Measurements from ENCODE around the gene IZUMO1.
A peak's percentile ranks its signal among the peaks of the same experiment; 100 is the strongest.

The IZUMO1 gene

DNA sequence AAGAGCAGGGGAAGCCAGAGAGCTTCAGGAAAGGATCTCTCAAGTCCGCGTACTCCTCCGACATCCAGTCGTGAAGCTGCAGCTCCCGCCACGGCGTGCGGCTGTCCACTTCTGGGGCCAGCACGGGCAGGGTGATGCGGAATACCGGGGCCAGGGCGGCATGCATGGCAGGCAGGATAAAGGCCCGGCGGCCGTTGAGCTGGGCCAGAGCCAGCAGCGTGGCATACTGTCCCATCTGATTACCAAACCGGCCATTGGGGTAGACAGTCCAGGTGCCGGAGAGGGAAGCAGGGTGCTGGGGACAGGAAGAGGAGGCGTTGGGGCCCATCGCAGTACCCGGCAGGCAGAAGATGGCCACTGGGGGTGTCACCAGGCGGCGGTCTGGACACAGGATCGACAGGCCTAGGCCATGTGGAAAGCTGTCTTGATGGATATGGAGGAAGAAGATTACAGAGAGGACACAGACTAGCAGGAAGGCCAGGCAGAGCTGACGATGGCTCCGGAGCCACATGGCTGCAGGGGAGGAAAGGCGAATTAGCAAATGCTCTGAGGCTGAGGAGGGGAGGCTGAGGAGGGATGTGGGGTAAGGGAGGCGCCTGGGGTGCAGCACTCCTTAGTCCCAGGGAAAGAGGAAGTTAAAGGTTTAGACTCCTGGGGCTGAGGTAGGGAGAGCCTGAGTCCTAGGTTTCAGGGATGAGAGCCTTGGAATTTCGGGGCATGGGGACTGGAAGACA, 4.2 kb upstream of the IZUMO1 start:
- no peak overlapping the region for H4K8ac ChIP-seq (ENCODE audit: low read length)
- no peak overlapping the region for H3K27ac ChIP-seq (ENCODE audit: low read length, poor library complexity, severe bottlenecking)
- H3K79me1 ChIP-seq (replicated peaks; ENCODE audit: low read length, poor library complexity, severe bottlenecking) = no peaks in the 10 kb centered on the region
- no peak overlapping the region for H3K4me2 ChIP-seq (ENCODE audit: low read length, poor library complexity, severe bottlenecking)
- H2AFZ ChIP-seq (ENCODE audit: low read depth, low read length) = no peak overlapping the region
- H3K9me3 ChIP-seq (ENCODE audit: control insufficient read depth, low read length) = no peaks in the 10 kb centered on the region
- H3K4me3 ChIP-seq (ENCODE audit: insufficient read depth in 1 of 2, low read depth in 1 of 2, low read length in 2 of 2) = no peak overlapping the region
- no peak overlapping the region for H3K9ac ChIP-seq (ENCODE audit: low read length)
- peaks cover 30 to 66% of the 10 kb centered on the region in 2 experiments for H3K27me3 ChIP-seq (ENCODE audit: control insufficient read depth in 1 of 2, insufficient read depth in 1 of 2, low read length in 2 of 2)
- no peak overlapping the region for H2BK12ac ChIP-seq (ENCODE audit: low read length in 2 of 2)
- no peak overlapping the region for H2AK5ac ChIP-seq (ENCODE audit: low read length, severe bottlenecking)
- H3K18ac ChIP-seq (ENCODE audit: low read depth in 1 of 2, low read length in 2 of 2) = no peak overlapping the region
- no peak overlapping the region for H2BK120ac ChIP-seq (ENCODE audit: low read depth, low read length)
- no peak overlapping the region for H4K91ac ChIP-seq (ENCODE audit: low read length)
- no peak for DNase-seq
- H3K4me1 ChIP-seq (ENCODE audit: control insufficient read depth, insufficient read depth, low read depth, low read length) = peaks cover 22% of the 10 kb centered on the region
- no peak overlapping the region for H3K4ac ChIP-seq (ENCODE audit: low read depth in 1 of 2, low read length in 2 of 2)
- WGBS = 97% methylated on average over 29 of the region's 29 CpGs
- no peak overlapping the region for H3K14ac ChIP-seq (ENCODE audit: low read length in 2 of 2)
- H3K23ac ChIP-seq (ENCODE audit: low read length in 2 of 2) = no peak overlapping the region
- no peak overlapping the region for H2BK15ac ChIP-seq (ENCODE audit: low read depth, poor library complexity, severe bottlenecking)
- H2BK5ac ChIP-seq (ENCODE audit: low read depth, low read length, poor library complexity, severe bottlenecking) = no peak overlapping the region
- no peaks in the 10 kb centered on the region for H3K36me3 ChIP-seq (ENCODE audit: control insufficient read depth in 1 of 2, insufficient read depth in 2 of 2, low read depth in 1 of 2, low read length in 2 of 2)

DNA sequence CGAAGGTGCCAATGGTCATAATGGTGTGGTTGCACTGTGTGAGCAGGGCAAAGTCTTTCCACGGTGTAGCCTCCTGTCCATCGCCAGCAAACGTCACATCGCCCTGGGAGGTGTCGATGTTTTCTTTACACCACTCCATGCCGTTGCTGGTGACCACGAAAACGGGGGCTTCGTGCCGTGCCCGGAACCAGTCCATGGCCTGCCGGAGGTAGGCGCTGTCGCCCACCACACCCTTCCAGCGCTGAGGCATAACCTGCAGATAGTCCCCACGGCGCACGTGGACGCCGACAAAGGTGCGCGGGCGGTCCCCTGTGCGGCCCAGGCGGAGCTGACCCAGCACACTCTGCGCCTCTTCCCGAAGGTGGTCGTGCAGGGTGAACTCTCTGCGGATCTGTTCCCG, 3.6 kb upstream of the IZUMO1 start:
- no peak overlapping the region for H3K4me3 ChIP-seq (ENCODE audit: insufficient read depth in 1 of 2, low read depth in 1 of 2, low read length in 2 of 2)
- no peak overlapping the region for H3K18ac ChIP-seq (ENCODE audit: low read depth in 1 of 2, low read length in 2 of 2)
- H4K8ac ChIP-seq (ENCODE audit: low read length) = no peak overlapping the region
- H3K36me3 ChIP-seq (ENCODE audit: control insufficient read depth in 1 of 2, insufficient read depth in 2 of 2, low read depth in 1 of 2, low read length in 2 of 2) = no peaks in the 10 kb centered on the region
- no peak overlapping the region for H3K4ac ChIP-seq (ENCODE audit: low read depth in 1 of 2, low read length in 2 of 2)
- H3K9ac ChIP-seq (ENCODE audit: low read length) = no peak overlapping the region
- DNase-seq = no peak
- H3K4me2 ChIP-seq (ENCODE audit: low read length, poor library complexity, severe bottlenecking) = no peak overlapping the region
- H2BK120ac ChIP-seq (ENCODE audit: low read depth, low read length) = no peak overlapping the region
- H2BK5ac ChIP-seq (ENCODE audit: low read depth, low read length, poor library complexity, severe bottlenecking) = no peak overlapping the region
- peaks cover 22% of the 10 kb centered on the region for H3K4me1 ChIP-seq (ENCODE audit: control insufficient read depth, insufficient read depth, low read depth, low read length)
- H3K79me1 ChIP-seq (replicated peaks; ENCODE audit: low read length, poor library complexity, severe bottlenecking) = no peaks in the 10 kb centered on the region
- no peak overlapping the region for H2BK15ac ChIP-seq (ENCODE audit: low read depth, poor library complexity, severe bottlenecking)
- H3K23ac ChIP-seq (ENCODE audit: low read length in 2 of 2) = peak overlapping the region in 1 of 2 experiments; percentile 56
- peaks cover 27 to 68% of the 10 kb centered on the region in 2 experiments for H3K27me3 ChIP-seq (ENCODE audit: control insufficient read depth in 1 of 2, insufficient read depth in 1 of 2, low read length in 2 of 2)
- no peak overlapping the region for H2AFZ ChIP-seq (ENCODE audit: low read depth, low read length)
- no peak overlapping the region for H3K14ac ChIP-seq (ENCODE audit: low read length in 2 of 2)
- no peaks in the 10 kb centered on the region for H3K9me3 ChIP-seq (ENCODE audit: control insufficient read depth, low read length)
- no peak overlapping the region for H2BK12ac ChIP-seq (ENCODE audit: low read length in 2 of 2)
- 97% methylated on average over 31 of the region's 31 CpGs for WGBS
- H2AK5ac ChIP-seq (ENCODE audit: low read length, severe bottlenecking) = no peak overlapping the region
- no peak overlapping the region for H3K27ac ChIP-seq (ENCODE audit: low read length, poor library complexity, severe bottlenecking)
- H4K91ac ChIP-seq (ENCODE audit: low read length) = peak overlapping the region; percentile 6

DNA sequence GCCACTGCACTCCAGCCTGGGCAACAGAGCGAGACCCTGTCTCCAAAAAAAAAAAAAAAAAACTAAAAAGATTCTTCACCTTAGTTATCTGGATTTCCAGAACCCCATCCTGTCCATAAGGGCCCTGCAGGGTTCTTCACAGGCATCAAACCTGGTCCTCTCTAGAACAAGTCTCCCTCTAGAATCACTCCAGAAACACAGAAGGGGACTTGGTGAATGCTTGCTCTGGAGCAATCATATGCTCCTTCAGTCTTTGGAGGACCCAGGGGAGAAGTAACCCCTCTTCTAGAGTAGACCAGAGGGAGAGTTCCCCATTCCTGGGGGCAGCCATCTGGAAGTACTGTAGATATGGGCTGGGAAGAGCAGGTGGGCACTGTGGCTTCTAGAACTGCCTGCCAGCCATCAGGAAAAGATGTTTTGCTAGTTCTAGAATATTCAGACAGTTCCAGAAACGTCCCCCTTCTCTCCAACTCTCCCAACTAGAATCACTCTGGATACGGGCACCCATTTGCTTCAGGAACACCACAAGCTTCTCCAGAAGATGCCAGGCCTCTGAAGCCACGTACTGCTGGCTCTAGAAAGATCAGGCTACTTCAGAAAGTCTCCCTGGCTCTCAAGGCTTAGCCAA, 3.0 kb upstream of the IZUMO1 start:
- no peak overlapping the region for H2BK5ac ChIP-seq (ENCODE audit: low read depth, low read length, poor library complexity, severe bottlenecking)
- H4K91ac ChIP-seq (ENCODE audit: low read length) = no peak overlapping the region
- H3K4me2 ChIP-seq (ENCODE audit: low read length, poor library complexity, severe bottlenecking) = no peak overlapping the region
- no peak overlapping the region for H3K27ac ChIP-seq (ENCODE audit: low read length, poor library complexity, severe bottlenecking)
- H2BK120ac ChIP-seq (ENCODE audit: low read depth, low read length) = no peak overlapping the region
- H3K4me3 ChIP-seq (ENCODE audit: insufficient read depth in 1 of 2, low read depth in 1 of 2, low read length in 2 of 2) = no peak overlapping the region
- no peaks in the 10 kb centered on the region for H3K36me3 ChIP-seq (ENCODE audit: control insufficient read depth in 1 of 2, insufficient read depth in 2 of 2, low read depth in 1 of 2, low read length in 2 of 2)
- no peak for DNase-seq
- H2AK5ac ChIP-seq (ENCODE audit: low read length, severe bottlenecking) = no peak overlapping the region
- H3K9me3 ChIP-seq (ENCODE audit: control insufficient read depth, low read length) = no peaks in the 10 kb centered on the region
- no peak overlapping the region for H3K23ac ChIP-seq (ENCODE audit: low read length in 2 of 2)
- H3K14ac ChIP-seq (ENCODE audit: low read length in 2 of 2) = no peak overlapping the region
- H3K79me1 ChIP-seq (replicated peaks; ENCODE audit: low read length, poor library complexity, severe bottlenecking) = no peaks in the 10 kb centered on the region
- no peak overlapping the region for H4K8ac ChIP-seq (ENCODE audit: low read length)
- 80% methylated on average over 4 of the region's 4 CpGs for whole genome bisulfite sequencing
- H2BK12ac ChIP-seq (ENCODE audit: low read length in 2 of 2) = no peak overlapping the region
- H3K9ac ChIP-seq (ENCODE audit: low read length) = no peak overlapping the region
- no peak overlapping the region for H2BK15ac ChIP-seq (ENCODE audit: low read depth, poor library complexity, severe bottlenecking)
- H2AFZ ChIP-seq (ENCODE audit: low read depth, low read length) = no peak overlapping the region
- no peak overlapping the region for H3K18ac ChIP-seq (ENCODE audit: low read depth in 1 of 2, low read length in 2 of 2)
- H3K27me3 ChIP-seq (ENCODE audit: control insufficient read depth in 1 of 2, insufficient read depth in 1 of 2, low read length in 2 of 2) = peaks cover 21 to 65% of the 10 kb centered on the region in 2 experiments
- H3K4ac ChIP-seq (ENCODE audit: low read depth in 1 of 2, low read length in 2 of 2) = no peak overlapping the region
- H3K4me1 ChIP-seq (ENCODE audit: control insufficient read depth, insufficient read depth, low read depth, low read length) = peaks cover 22% of the 10 kb centered on the region

DNA sequence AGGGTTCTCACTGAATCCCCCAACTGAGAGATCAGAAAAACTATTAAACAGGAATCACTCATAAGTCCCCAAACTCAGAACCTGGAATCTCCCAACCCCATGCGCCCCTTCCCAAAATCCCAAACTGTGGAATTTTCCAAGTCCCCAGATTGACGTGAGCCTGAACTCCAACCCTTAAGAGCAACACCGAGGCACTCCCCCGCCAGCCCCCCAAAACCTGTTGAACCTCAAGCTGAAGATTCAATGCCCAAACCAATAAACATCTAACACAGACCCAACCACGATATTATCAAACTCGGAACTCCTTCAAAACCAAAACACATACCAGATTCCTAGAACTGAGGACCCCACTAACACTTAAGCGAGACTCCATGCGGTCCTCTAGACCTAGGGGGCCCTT, 599 bp downstream of the IZUMO1 start:
- no peak overlapping the region for H2BK15ac ChIP-seq (ENCODE audit: low read depth, poor library complexity, severe bottlenecking)
- H3K36me3 ChIP-seq (ENCODE audit: control insufficient read depth in 1 of 2, insufficient read depth in 2 of 2, low read depth in 1 of 2, low read length in 2 of 2) = no peaks in the 10 kb centered on the region
- H3K9me3 ChIP-seq (ENCODE audit: control insufficient read depth, low read length) = no peaks in the 10 kb centered on the region
- WGBS = 94% methylated on average over 8 of the region's 8 CpGs
- no peak overlapping the region for H4K91ac ChIP-seq (ENCODE audit: low read length)
- H3K23ac ChIP-seq (ENCODE audit: low read length in 2 of 2) = no peak overlapping the region
- peaks cover 9% of the 10 kb centered on the region for H3K4me1 ChIP-seq (ENCODE audit: control insufficient read depth, insufficient read depth, low read depth, low read length)
- no peak overlapping the region for H2BK12ac ChIP-seq (ENCODE audit: low read length in 2 of 2)
- no peak overlapping the region for H3K4me3 ChIP-seq (ENCODE audit: insufficient read depth in 1 of 2, low read depth in 1 of 2, low read length in 2 of 2)
- H2AK5ac ChIP-seq (ENCODE audit: low read length, severe bottlenecking) = no peak overlapping the region
- H3K4ac ChIP-seq (ENCODE audit: low read depth in 1 of 2, low read length in 2 of 2) = peak overlapping the region in 1 of 2 experiments; percentile 35
- no peak overlapping the region for H3K14ac ChIP-seq (ENCODE audit: low read length in 2 of 2)
- no peaks in the 10 kb centered on the region for H3K79me1 ChIP-seq (replicated peaks; ENCODE audit: low read length, poor library complexity, severe bottlenecking)
- H3K27ac ChIP-seq (ENCODE audit: low read length, poor library complexity, severe bottlenecking) = no peak overlapping the region
- H3K9ac ChIP-seq (ENCODE audit: low read length) = no peak overlapping the region
- H2AFZ ChIP-seq (ENCODE audit: low read depth, low read length) = no peak overlapping the region
- no peak overlapping the region for H2BK120ac ChIP-seq (ENCODE audit: low read depth, low read length)
- H3K4me2 ChIP-seq (ENCODE audit: low read length, poor library complexity, severe bottlenecking) = no peak overlapping the region
- DNase-seq = no peak
- H2BK5ac ChIP-seq (ENCODE audit: low read depth, low read length, poor library complexity, severe bottlenecking) = no peak overlapping the region
- H3K18ac ChIP-seq (ENCODE audit: low read depth in 1 of 2, low read length in 2 of 2) = no peak overlapping the region
- H4K8ac ChIP-seq (ENCODE audit: low read length) = no peak overlapping the region
- peaks cover 4 to 41% of the 10 kb centered on the region in 2 experiments for H3K27me3 ChIP-seq (ENCODE audit: control insufficient read depth in 1 of 2, insufficient read depth in 1 of 2, low read length in 2 of 2)

Measured in mesenchymal stem cell (in vitro differentiated cells and primary cell).